ENCODE data around the gene ZMYND19.
"Not testable (repeated sequence)": the region's sequence is repeated elsewhere in the genome, so short reads cannot be mapped to it uniquely, and the experiment has no call there.

ZMYND19 gene

GRCh38 chr9:137556069-137556838, 34.1 kb downstream of the ZMYND19 start:
- DNase-seq (ENCODE audit: low spot score) = no peak

- DNase-seq (ENCODE audit: low spot score) = no peak
These were observed 35.1 kb downstream of the ZMYND19 start for GRCh38 chr9:137555179-137555578.

GRCh38 chr9:137554349-137554748, 36.0 kb downstream of the ZMYND19 start:
- no peak for DNase-seq (ENCODE audit: low spot score)

GRCh38 chr9:137553654-137554053, 36.7 kb downstream of the ZMYND19 start:
- not testable (repeated sequence) for DNase-seq (ENCODE audit: low spot score)

- DNase-seq (ENCODE audit: low spot score) = peak; percentile 59
These were observed 38.1 kb downstream of the ZMYND19 start for GRCh38 chr9:137552022-137552768.

- peak; percentile 95 for DNase-seq (ENCODE audit: low spot score)
These were observed 38.9 kb downstream of the ZMYND19 start, which contains the start of gene MRPL41 for GRCh38 chr9:137551264-137552021. MRPL41 (plus strand) TSS chr9:137551879; CDS start chr9:137552082, 203 bp downstream.

GRCh38 chr9:137550958-137551263, 39.4 kb downstream of the ZMYND19 start:
- not testable (repeated sequence) for DNase-seq (ENCODE audit: low spot score)

- peak; percentile 80 for DNase-seq (ENCODE audit: low spot score)
These were observed 40.1 kb downstream of the ZMYND19 start, which contains the start of gene PNPLA7 for GRCh38 chr9:137550231-137550621. PNPLA7 (minus strand) TSS chr9:137550402; CDS start chr9:137550197, 205 bp downstream.

- DNase-seq (ENCODE audit: low spot score) = no peak
These were observed 42.4 kb downstream of the ZMYND19 start for GRCh38 chr9:137547687-137548543.

GRCh38 chr9:137545123-137545522, 45.2 kb downstream of the ZMYND19 start:
- DNase-seq (ENCODE audit: low spot score) = no peak

GRCh38 chr9:137544176-137544760, 46.0 kb downstream of the ZMYND19 start:
- DNase-seq (ENCODE audit: low spot score) = no peak

GRCh38 chr9:137543237-137543963, 46.9 kb downstream of the ZMYND19 start:
- no peak for DNase-seq (ENCODE audit: low spot score)

GRCh38 chr9:137542486-137542885, 47.8 kb downstream of the ZMYND19 start:
- no peak for DNase-seq (ENCODE audit: low spot score)

GRCh38 chr9:137540536-137540935, 49.8 kb downstream of the ZMYND19 start:
- no peak for DNase-seq (ENCODE audit: low spot score)

GRCh38 chr9:137538058-137538457, 52.3 kb downstream of the ZMYND19 start:
- no peak for DNase-seq (ENCODE audit: low spot score)

GRCh38 chr9:137536594-137537131, 53.6 kb downstream of the ZMYND19 start:
- DNase-seq (ENCODE audit: low spot score) = not testable (repeated sequence)

GRCh38 chr9:137535120-137535428, 55.2 kb downstream of the ZMYND19 start:
- DNase-seq (ENCODE audit: low spot score) = no peak

GRCh38 chr9:137534256-137535119, 55.8 kb downstream of the ZMYND19 start:
- peak; percentile 94 for DNase-seq (ENCODE audit: low spot score)

- DNase-seq (ENCODE audit: low spot score) = not testable (repeated sequence)
These were observed 57.3 kb downstream of the ZMYND19 start for GRCh38 chr9:137532891-137533468.

All from RKO (cell line).